B cell (primary cell): ENCODE measurements around the gene CLN5. TPM values are rescaled to one million over a fixed set of nuclear protein-coding genes. Genes with fewer than 3 reads are reported as not detected.

Source experiments
- ATAC-seq: fragments of 200-7000 bp; cut with Tn5 transposase; one replicate; pipeline ENCODE4 v1.10.0; 2021; ENCODE audit warnings: low read depth, mild to moderate bottlenecking, moderate number of reproducible peaks, moderate library complexity
- CTCF ChIA-PET: fragments of 350-600 bp; sonication (Branson Sonifier 250); formaldehyde crosslinking; loops from one replicate; lab custom pipeline; 2021; ENCODE audit warnings: antibody characterized with exemption, inconsistent platforms; lab: Charles Lee
- POLR2A ChIA-PET: fragments of 350-600 bp; sonication (Branson Sonifier 250); formaldehyde crosslinking; loops from one replicate; lab custom pipeline; 2021; ENCODE audit warnings: antibody characterized with exemption; lab: Charles Lee
- DNase-seq: peaks from one replicate; pipeline ENCODE4 v3.0.0; 2013
- H2AFZ ChIP-seq: 2 replicates; pipeline ENCODE4 v1.6.1; 2012; ENCODE audit warnings: mild to moderate bottlenecking, low read depth, low read length; ENCODE audit not compliant: insufficient read depth, poor library complexity, severe bottlenecking
- H3K27ac ChIP-seq, 2 donors: 1 replicate in 1 of 2; 2 replicates in 1 of 2; pipeline ENCODE4 v1.5.1; 2012 to 2013; ENCODE audit warnings: low read length in 2 of 2, mild to moderate bottlenecking in 2 of 2, moderate library complexity in 1 of 2
- H3K27me3 ChIP-seq, 4 experiments: fragments of 200-600 bp in 1 of 4; sonication (generic) in 1 of 4; replicated peaks in 1 of 4; 1 replicate in 2 of 4; 2 replicates in 2 of 4; pipeline versions ENCODE4 v1.6.1 to v1.7.0; 2013 to 2016; ENCODE audit warnings: low read length in 3 of 4, mild to moderate bottlenecking in 2 of 4, mixed read lengths in 1 of 4, moderate library complexity in 1 of 4; ENCODE audit not compliant: insufficient read depth in 4 of 4, control insufficient read depth in 3 of 4; ENCODE audit errors: control extremely low read depth in 1 of 4
- H3K36me3 ChIP-seq, 2 experiments: replicated peaks in 1 of 2; 1 replicate in 1 of 2; 2 replicates in 1 of 2; pipeline versions ENCODE4 v1.6.1 to v1.7.1; 2013; ENCODE audit warnings: low read length in 1 of 2; ENCODE audit not compliant: insufficient read depth in 2 of 2, control insufficient read depth in 1 of 2; ENCODE audit errors: control extremely low read depth in 1 of 2, extremely low read depth in 1 of 2
- H3K4me1 ChIP-seq, 2 donors: fragments of 200-600 bp in 1 of 2; sonication (generic) in 1 of 2; 1 replicate in 1 of 2; 2 replicates in 1 of 2; pipeline versions ENCODE4 v1.5.1 to v1.6.1; 2013 to 2017; ENCODE audit warnings: low read length in 2 of 2; ENCODE audit not compliant: control insufficient read depth in 2 of 2, insufficient read depth in 2 of 2
- H3K4me2 ChIP-seq: replicated peaks from 2 replicates; pipeline ENCODE3; 2012; ENCODE audit warnings: mild to moderate bottlenecking, low read depth, low read length; ENCODE audit not compliant: poor library complexity, severe bottlenecking
- H3K4me3 ChIP-seq, 5 experiments: fragments of 200-600 bp in 1 of 5; sonication (generic) in 1 of 5; 1 replicate in 3 of 5; 2 replicates in 2 of 5; pipeline versions ENCODE4 v1.5.1 to v1.7.0; 2011 to 2016; ENCODE audit warnings: low read length in 4 of 5, mild to moderate bottlenecking in 4 of 5, low read depth in 2 of 5, control low read depth in 1 of 5, moderate library complexity in 1 of 5; ENCODE audit not compliant: insufficient read depth in 1 of 5; ENCODE audit errors: control extremely low read depth in 1 of 5, extremely low read depth in 1 of 5
- H3K79me2 ChIP-seq: fragments of 200-600 bp; sonication (generic); one replicate; pipeline ENCODE4 v1.6.0; 2016; ENCODE audit warnings: low read length; ENCODE audit not compliant: control insufficient read depth, insufficient read depth
- H3K9ac ChIP-seq: fragments of 200-600 bp; sonication (generic); 2 replicates; pipeline ENCODE4 v1.6.1; 2017; ENCODE audit warnings: mild to moderate bottlenecking, low read length, moderate library complexity
- H3K9me3 ChIP-seq, 3 donors: one replicate each; pipeline versions ENCODE4 v1.6.1 to v1.7.1; 2013; ENCODE audit warnings: low read length in 2 of 3; ENCODE audit not compliant: control insufficient read depth in 2 of 3, insufficient read depth in 1 of 3; ENCODE audit errors: control extremely low read depth in 1 of 3
- H4K20me1 ChIP-seq: 2 replicates; pipeline ENCODE4 v1.6.0; 2012; ENCODE audit warnings: mild to moderate bottlenecking, low read length; ENCODE audit not compliant: insufficient read depth, control insufficient read depth, poor library complexity, severe bottlenecking
- H3K27ac Mint-ChIP-seq: one replicate; pipeline ENCODE4 v1.8.0; 2021; ENCODE audit warnings: mixed read lengths
- H3K27me3 Mint-ChIP-seq: one replicate; pipeline ENCODE4 v1.8.0; 2021; ENCODE audit warnings: mixed read lengths
- H3K4me1 Mint-ChIP-seq: one replicate; pipeline ENCODE4 v1.8.0; 2021; ENCODE audit warnings: mixed read lengths
- H3K4me3 Mint-ChIP-seq: one replicate; pipeline ENCODE4 v1.8.0; 2021; ENCODE audit warnings: mixed read lengths
- H3K9me3 Mint-ChIP-seq: one replicate; pipeline ENCODE4 v1.8.0; 2022; ENCODE audit warnings: mixed read lengths; ENCODE audit not compliant: insufficient read depth
- EZH2 ChIP-seq: IDR thresholded peaks from 2 replicates; pipeline ENCODE4 v1.6.1; 2012; ENCODE audit warnings: borderline replicate concordance, low read depth, mild to moderate bottlenecking, moderate library complexity, low read length; ENCODE audit not compliant: insufficient read depth, poor library complexity, severe bottlenecking
- WGBS: methylation state at CpG from one replicate; pipeline ENCODE4 v1.1.5; 2013; ENCODE audit warnings: missing lambda C conversion rate; ENCODE audit not compliant: insufficient coverage; 5-methylcytosine and 5-hydroxymethylcytosine counted together
- intact Hi-C: fragments of 100-400 bp; cut with micrococcal nuclease; formaldehyde crosslinking; loops from one replicate; pipeline ENCODE4 v1.10.0; 2022
- polyA plus RNA-seq: library from polyadenylated mRNA; depleted of rRNA; stranded (reverse); fragments of >200 nt; gene quantifications from 2 replicates; pipeline ENCODE4 v1.2.3, GENCODE V29; 2012
- total RNA-seq, 2 donors: library from RNA; stranded (reverse); fragments of 120-200 nt in 1 of 2; gene quantifications; 1 replicate in 1 of 2; 2 replicates in 1 of 2; pipeline versions ENCODE4 v1.2.3 to v1.2.4, GENCODE V29; 2013 to 2022
- TF ChIP-seq, protein P1 (sequence below): fragments of 200-600 bp; IDR thresholded peaks from one replicate; pipeline ENCODE4 v1.8.0; 2022; ENCODE audit warnings: antibody characterized with exemption, mild to moderate bottlenecking

CLN5 gene
- total and polyA plus RNA-seq, 2 donors (not counting 1 experiment from before 2014, with no cell fraction given) = 11.9 to 36.9 TPM

DNA sequence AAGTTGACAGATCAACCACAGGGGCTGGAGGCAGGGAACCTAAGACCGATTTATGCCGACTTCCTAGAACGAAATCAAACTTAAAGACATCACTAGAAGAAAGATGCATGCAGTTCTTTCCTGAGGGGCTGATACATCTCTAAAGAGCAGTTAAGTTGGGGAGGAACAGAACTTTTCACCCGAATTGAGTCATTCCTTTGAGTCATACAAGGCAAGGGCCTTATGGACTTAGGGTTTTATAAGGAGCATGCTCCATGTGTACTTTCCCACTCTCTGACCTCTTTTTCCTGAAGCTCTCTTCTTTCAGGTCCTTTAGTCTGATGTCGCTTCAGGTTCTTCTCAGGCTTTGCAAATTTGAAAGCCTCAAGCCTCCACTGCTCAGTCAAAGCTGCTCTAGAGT lies 43.0 kb downstream of the CLN5 start:
- Histone ChIP-seq H4K20me1 (no peaks in the 10 kb centered on the region), H3K27me3 (no peaks in the 10 kb centered on the region), H3K27ac (no peak overlapping the region), H3K79me2 (no peaks in the 10 kb centered on the region), H3K9ac (no peak overlapping the region), H3K9me3 (peaks cover 0 to 1% (median 0%) of the 10 kb centered on the region in 3 donors), H3K4me1 (no peaks in the 10 kb centered on the region), H3K4me2 (no peak overlapping the region), H3K4me3 (no peak overlapping the region), H3K36me3 (no peaks in the 10 kb centered on the region), H2AFZ (no peak overlapping the region)
- H3K4me1 Mint-ChIP-seq = no peaks in the 10 kb centered on the region
- ChIA-PET POLR2A (no interaction called here), CTCF (no interaction called here)
- intact Hi-C loops = no loop called here
- H3K27me3 Mint-ChIP-seq = no peaks in the 10 kb centered on the region
- no peak overlapping the region for H3K4me3 Mint-ChIP-seq
- TF ChIP-seq EZH2 = no peak
- TF ChIP-seq, protein P1, sequence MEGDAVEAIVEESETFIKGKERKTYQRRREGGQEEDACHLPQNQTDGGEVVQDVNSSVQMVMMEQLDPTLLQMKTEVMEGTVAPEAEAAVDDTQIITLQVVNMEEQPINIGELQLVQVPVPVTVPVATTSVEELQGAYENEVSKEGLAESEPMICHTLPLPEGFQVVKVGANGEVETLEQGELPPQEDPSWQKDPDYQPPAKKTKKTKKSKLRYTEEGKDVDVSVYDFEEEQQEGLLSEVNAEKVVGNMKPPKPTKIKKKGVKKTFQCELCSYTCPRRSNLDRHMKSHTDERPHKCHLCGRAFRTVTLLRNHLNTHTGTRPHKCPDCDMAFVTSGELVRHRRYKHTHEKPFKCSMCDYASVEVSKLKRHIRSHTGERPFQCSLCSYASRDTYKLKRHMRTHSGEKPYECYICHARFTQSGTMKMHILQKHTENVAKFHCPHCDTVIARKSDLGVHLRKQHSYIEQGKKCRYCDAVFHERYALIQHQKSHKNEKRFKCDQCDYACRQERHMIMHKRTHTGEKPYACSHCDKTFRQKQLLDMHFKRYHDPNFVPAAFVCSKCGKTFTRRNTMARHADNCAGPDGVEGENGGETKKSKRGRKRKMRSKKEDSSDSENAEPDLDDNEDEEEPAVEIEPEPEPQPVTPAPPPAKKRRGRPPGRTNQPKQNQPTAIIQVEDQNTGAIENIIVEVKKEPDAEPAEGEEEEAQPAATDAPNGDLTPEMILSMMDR = no peak
- WGBS = 100% methylated on average over 3 of the region's 5 CpGs
- ATAC-seq (no peak), DNase-seq (no peak)
- peaks cover 2% of the 10 kb centered on the region for H3K9me3 Mint-ChIP-seq
- no peak overlapping the region for H3K27ac Mint-ChIP-seq

DNA sequence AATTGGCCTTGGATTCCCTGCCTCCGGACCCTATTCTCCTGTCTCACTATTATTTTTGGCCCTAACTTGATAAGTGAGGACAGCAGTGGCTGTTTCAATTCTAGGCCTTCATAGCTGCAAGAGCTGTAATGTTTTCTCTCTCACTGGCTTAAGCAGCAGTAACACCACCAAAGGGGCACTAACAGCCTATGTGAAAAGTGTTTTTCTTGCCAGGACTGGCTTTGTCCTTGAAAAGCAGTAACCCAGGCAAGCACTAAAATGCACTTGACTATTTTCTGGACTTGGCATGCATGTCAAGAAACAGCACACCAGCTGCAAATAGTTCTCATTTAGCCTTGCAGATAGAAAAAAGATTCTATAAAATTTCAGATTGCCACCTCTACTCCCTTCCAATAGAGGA lies 44.4 kb downstream of the CLN5 start:
- Histone ChIP-seq H3K9me3 (peaks cover 0 to 1% (median 0%) of the 10 kb centered on the region in 3 donors), H3K4me3 (no peak overlapping the region), H4K20me1 (no peaks in the 10 kb centered on the region), H2AFZ (no peak overlapping the region), H3K27ac (no peak overlapping the region), H3K9ac (no peak overlapping the region), H3K27me3 (no peaks in the 10 kb centered on the region), H3K79me2 (no peaks in the 10 kb centered on the region), H3K36me3 (no peaks in the 10 kb centered on the region), H3K4me1 (no peaks in the 10 kb centered on the region), H3K4me2 (no peak overlapping the region)
- POLR2A ChIA-PET = no interaction called here
- Mint-ChIP-seq H3K9me3 (peaks cover 2% of the 10 kb centered on the region), H3K4me3 (no peak overlapping the region), H3K4me1 (no peaks in the 10 kb centered on the region), H3K27me3 (no peaks in the 10 kb centered on the region), H3K27ac (no peak overlapping the region)
- TF ChIP-seq, protein P1 = no peak
- no peak for TF ChIP-seq EZH2
- whole genome bisulfite sequencing = 100% methylated on average over 1 of the region's 1 CpG
- intact Hi-C loops = no loop called here
- ATAC-seq (no peak), DNase-seq (no peak)
- CTCF ChIA-PET = no interaction called here
